Osteocyte (in vitro differentiated cells): ENCODE measurements around the gene ST8SIA6. TPM values are rescaled to one million over a fixed set of nuclear protein-coding genes. Genes with fewer than 3 reads are reported as not detected.

Experiments used
- DNase-seq: peaks from one replicate; pipeline ENCODE4 v3.0.0; 2021; ENCODE audit warnings: mixed read lengths; ENCODE audit not compliant: unreplicated experiment; ENCODE audit errors: extremely low spot score
- H3K27ac Mint-ChIP-seq: one replicate; pipeline ENCODE4 v1.8.0; 2021; ENCODE audit warnings: mild to moderate bottlenecking, mixed read lengths; ENCODE audit not compliant: unreplicated experiment
- H3K27me3 Mint-ChIP-seq: one replicate; pipeline ENCODE4 v1.8.0; 2021; ENCODE audit warnings: mixed read lengths; ENCODE audit not compliant: unreplicated experiment
- H3K36me3 Mint-ChIP-seq: one replicate; pipeline ENCODE4 v1.8.0; 2021; ENCODE audit warnings: mixed read lengths; ENCODE audit not compliant: unreplicated experiment
- H3K4me1 Mint-ChIP-seq: one replicate; pipeline ENCODE4 v1.8.0; 2021; ENCODE audit warnings: mixed read lengths; ENCODE audit not compliant: unreplicated experiment
- H3K4me3 Mint-ChIP-seq: one replicate; pipeline ENCODE4 v1.8.0; 2021; ENCODE audit warnings: mild to moderate bottlenecking, moderate library complexity, mixed read lengths; ENCODE audit not compliant: unreplicated experiment
- H3K9me3 Mint-ChIP-seq: one replicate; pipeline ENCODE4 v1.8.0; 2021; ENCODE audit warnings: mixed read lengths; ENCODE audit not compliant: unreplicated experiment
- CTCF ChIP-seq: fragments of 200-600 bp; sonication (generic); IDR thresholded peaks from 2 replicates; pipeline ENCODE4 v1.5.0; 2021; ENCODE audit warnings: antibody characterized with exemption, mild to moderate bottlenecking, moderate library complexity
- total RNA-seq: library from RNA; stranded (reverse); gene quantifications from 2 replicates; pipeline ENCODE4 v1.2.1, GENCODE V29; 2021

The ST8SIA6 gene
- total RNA-seq, 1 donor from 2014 or later, result not detected

GRCh38 chr10:17476073-17476472 lies 21.7 kb upstream of the ST8SIA6 start:
- Mint-ChIP-seq H3K27me3 (peaks cover 14% of the 10 kb centered on the region), H3K4me3 (no peak overlapping the region), H3K27ac (no peak overlapping the region), H3K36me3 (no peaks in the 10 kb centered on the region), H3K9me3 (no peaks in the 10 kb centered on the region), H3K4me1 (peaks cover 7% of the 10 kb centered on the region)
- no peak for TF ChIP-seq CTCF
- DNase-seq, result no peak

- Mint-ChIP-seq H3K36me3 (no peaks in the 10 kb centered on the region), H3K4me1 (peaks cover 7% of the 10 kb centered on the region), H3K4me3 (no peak overlapping the region), H3K27ac (no peak overlapping the region), H3K9me3 (no peaks in the 10 kb centered on the region), H3K27me3 (peaks cover 14% of the 10 kb centered on the region)
- TF ChIP-seq CTCF, result no peak
- DNase-seq, result no peak
Measured at GRCh38 chr10:17475661-17476060, 21.3 kb upstream of the ST8SIA6 start.

GRCh38 chr10:17474595-17475323 lies 20.4 kb upstream of the ST8SIA6 start:
- Mint-ChIP-seq H3K4me3 (no peak overlapping the region), H3K36me3 (no peaks in the 10 kb centered on the region), H3K9me3 (no peaks in the 10 kb centered on the region), H3K27me3 (peaks cover 14% of the 10 kb centered on the region), H3K4me1 (peaks cover 7% of the 10 kb centered on the region), H3K27ac (no peak overlapping the region)
- peak; percentile 21 for TF ChIP-seq CTCF
- no peak for DNase-seq

GRCh38 chr10:17473228-17473950 lies 19.0 kb upstream of the ST8SIA6 start:
- no peaks in the 10 kb centered on the region for H3K9me3 Mint-ChIP-seq
- no peak overlapping the region for H3K27ac Mint-ChIP-seq
- TF ChIP-seq CTCF, result no peak
- H3K4me3 Mint-ChIP-seq, result no peak overlapping the region
- no peak for DNase-seq
- H3K36me3 Mint-ChIP-seq, result no peaks in the 10 kb centered on the region
- peaks cover 14% of the 10 kb centered on the region for H3K27me3 Mint-ChIP-seq
- peaks cover 7% of the 10 kb centered on the region for H3K4me1 Mint-ChIP-seq

GRCh38 chr10:17472481-17473227 lies 18.3 kb upstream of the ST8SIA6 start:
- Mint-ChIP-seq H3K9me3 (no peaks in the 10 kb centered on the region), H3K27me3 (peaks cover 16% of the 10 kb centered on the region), H3K36me3 (no peaks in the 10 kb centered on the region), H3K27ac (no peak overlapping the region), H3K4me1 (peaks cover 7% of the 10 kb centered on the region), H3K4me3 (no peak overlapping the region)
- DNase-seq, result no peak
- no peak for TF ChIP-seq CTCF
